ENCODE data around the gene KIF2A. TPM values are rescaled to one million over a fixed set of nuclear protein-coding genes. Genes with fewer than 3 reads are reported as not detected.
A peak's percentile ranks its signal among the peaks of the same experiment; 100 is the strongest.

The KIF2A gene
- total and polyA plus RNA-seq, 2 of the 13 experiments (the other 11 are each of a cell fraction or from before 2014, with no cell fraction given), result 8.5 to 19.2 TPM

DNA sequence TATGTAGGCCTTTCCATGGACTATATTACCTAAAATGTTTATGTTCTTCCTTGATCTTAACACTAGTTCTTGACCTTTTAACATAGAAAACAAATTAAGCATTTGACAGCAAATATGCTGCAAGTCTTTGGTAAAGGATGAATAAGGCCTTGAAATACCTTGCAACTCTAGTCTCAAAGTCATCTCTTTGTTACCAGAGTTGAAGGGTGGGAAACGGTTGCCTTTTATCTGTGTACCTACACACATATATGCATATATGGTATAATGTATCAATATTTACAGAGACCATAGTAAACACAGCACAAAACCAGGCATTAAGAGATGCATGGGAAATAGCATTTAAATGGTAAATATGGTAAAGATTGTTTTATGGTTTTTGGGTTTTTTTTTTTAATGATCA is 16.5 kb downstream of the KIF2A start (continued):
- TF ChIP-seq BCL6 (CRISPR knock-in tag; IDR thresholded peaks at IDR 0.05), result peak; percentile 68
- TF ChIP-seq ZNF629 (CRISPR knock-in tag; conservative IDR thresholded peaks at IDR 0.05), result no peak
- no peak for TF ChIP-seq ATAD3A (CRISPR knock-in tag; IDR thresholded peaks at IDR 0.05)
- TF ChIP-seq FOXO1 (CRISPR knock-in tag; IDR thresholded peaks at IDR 0.05), result peak; percentile 36; the same call in 1 of the 2 replicates
- peak; percentile 69 for TF ChIP-seq HOXD1 (CRISPR knock-in tag; IDR thresholded peaks at IDR 0.05)
- TF ChIP-seq ZNF747 (CRISPR knock-in tag; IDR thresholded peaks at IDR 0.05; ENCODE audit: borderline replicate concordance), result no peak
- no peak for TF ChIP-seq MAZ (IDR thresholded peaks at IDR 0.05; ENCODE audit: borderline replicate concordance, low read depth, low read length)
- no peak for TF ChIP-seq MAZ (CRISPR knock-in tag; IDR thresholded peaks at IDR 0.05; ENCODE audit: low read depth)
- TF ChIP-seq ZNF605 (CRISPR knock-in tag; IDR thresholded peaks at IDR 0.05), result no peak
- no peak for TF ChIP-seq ZNF432 (CRISPR knock-in tag; IDR thresholded peaks at IDR 0.05; ENCODE audit: borderline replicate concordance)
- no peak for TF ChIP-seq ZNF296 (CRISPR knock-in tag; conservative IDR thresholded peaks at IDR 0.05)
- no peak for TF ChIP-seq ZBTB7A (CRISPR knock-in tag; IDR thresholded peaks at IDR 0.05)
- no peak for TF ChIP-seq GABPA (IDR thresholded peaks at IDR 0.05; ENCODE audit: low read depth, low read length)
- TF ChIP-seq GABPA (CRISPR knock-in tag; IDR thresholded peaks at IDR 0.05; ENCODE audit: low read depth), result no peak
- no peak for TF ChIP-seq ZBTB21 (CRISPR knock-in tag; IDR thresholded peaks at IDR 0.05)
- no peak for TF ChIP-seq DR1 (CRISPR knock-in tag; IDR thresholded peaks at IDR 0.05)
- no peak for TF ChIP-seq PHF8 (CRISPR knock-in tag; IDR thresholded peaks at IDR 0.05)
- no peak for TF ChIP-seq ZKSCAN5 (CRISPR knock-in tag; IDR thresholded peaks at IDR 0.05)
- TF ChIP-seq ZMAT3 (CRISPR knock-in tag; conservative IDR thresholded peaks at IDR 0.05), result no peak
- TF ChIP-seq, protein P1, sequence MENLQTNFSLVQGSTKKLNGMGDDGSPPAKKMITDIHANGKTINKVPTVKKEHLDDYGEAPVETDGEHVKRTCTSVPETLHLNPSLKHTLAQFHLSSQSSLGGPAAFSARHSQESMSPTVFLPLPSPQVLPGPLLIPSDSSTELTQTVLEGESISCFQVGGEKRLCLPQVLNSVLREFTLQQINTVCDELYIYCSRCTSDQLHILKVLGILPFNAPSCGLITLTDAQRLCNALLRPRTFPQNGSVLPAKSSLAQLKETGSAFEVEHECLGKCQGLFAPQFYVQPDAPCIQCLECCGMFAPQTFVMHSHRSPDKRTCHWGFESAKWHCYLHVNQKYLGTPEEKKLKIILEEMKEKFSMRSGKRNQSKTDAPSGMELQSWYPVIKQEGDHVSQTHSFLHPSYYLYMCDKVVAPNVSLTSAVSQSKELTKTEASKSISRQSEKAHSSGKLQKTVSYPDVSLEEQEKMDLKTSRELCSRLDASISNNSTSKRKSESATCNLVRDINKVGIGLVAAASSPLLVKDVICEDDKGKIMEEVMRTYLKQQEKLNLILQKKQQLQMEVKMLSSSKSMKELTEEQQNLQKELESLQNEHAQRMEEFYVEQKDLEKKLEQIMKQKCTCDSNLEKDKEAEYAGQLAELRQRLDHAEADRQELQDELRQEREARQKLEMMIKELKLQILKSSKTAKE (CRISPR knock-in tag; IDR thresholded peaks at IDR 0.05; ENCODE audit: borderline replicate concordance), result no peak
- TF ChIP-seq NRL (CRISPR knock-in tag; IDR thresholded peaks at IDR 0.05; ENCODE audit: borderline replicate concordance), result no peak
- TF ChIP-seq CREM (IDR thresholded peaks at IDR 0.05), result peak; percentile 65; the same call in 1 of the 2 replicates
- no peak for TF ChIP-seq CREM (CRISPR knock-in tag; IDR thresholded peaks at IDR 0.05)
- no peak for TF ChIP-seq MTA3 (CRISPR knock-in tag; IDR thresholded peaks at IDR 0.05)
- no peak for TF ChIP-seq ARNTL (CRISPR knock-in tag; IDR thresholded peaks at IDR 0.05)
- no peak for TF ChIP-seq ZNF10 (CRISPR knock-in tag; IDR thresholded peaks at IDR 0.05; ENCODE audit: borderline replicate concordance, low read depth)
- TF ChIP-seq, protein P2, sequence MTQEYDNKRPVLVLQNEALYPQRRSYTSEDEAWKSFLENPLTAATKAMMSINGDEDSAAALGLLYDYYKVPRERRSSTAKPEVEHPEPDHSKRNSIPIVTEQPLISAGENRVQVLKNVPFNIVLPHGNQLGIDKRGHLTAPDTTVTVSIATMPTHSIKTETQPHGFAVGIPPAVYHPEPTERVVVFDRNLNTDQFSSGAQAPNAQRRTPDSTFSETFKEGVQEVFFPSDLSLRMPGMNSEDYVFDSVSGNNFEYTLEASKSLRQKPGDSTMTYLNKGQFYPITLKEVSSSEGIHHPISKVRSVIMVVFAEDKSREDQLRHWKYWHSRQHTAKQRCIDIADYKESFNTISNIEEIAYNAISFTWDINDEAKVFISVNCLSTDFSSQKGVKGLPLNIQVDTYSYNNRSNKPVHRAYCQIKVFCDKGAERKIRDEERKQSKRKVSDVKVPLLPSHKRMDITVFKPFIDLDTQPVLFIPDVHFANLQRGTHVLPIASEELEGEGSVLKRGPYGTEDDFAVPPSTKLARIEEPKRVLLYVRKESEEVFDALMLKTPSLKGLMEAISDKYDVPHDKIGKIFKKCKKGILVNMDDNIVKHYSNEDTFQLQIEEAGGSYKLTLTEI (CRISPR knock-in tag; conservative IDR thresholded peaks at IDR 0.05), result no peak
- TF ChIP-seq AHR (CRISPR knock-in tag; IDR thresholded peaks at IDR 0.05), result no peak
- TF ChIP-seq JDP2 (CRISPR knock-in tag; IDR thresholded peaks at IDR 0.05; ENCODE audit: borderline replicate concordance), result no peak
- TF ChIP-seq ZNF264 (CRISPR knock-in tag; IDR thresholded peaks at IDR 0.05), result no peak
- TF ChIP-seq TOE1 (CRISPR knock-in tag; IDR thresholded peaks at IDR 0.05), result no peak
